PC-3 (cell line): ENCODE data around the gene ANTXR1.

Source experiments
- EZH2 ChIP-seq: fragments of 300-600 bp; sonication (generic); IDR thresholded peaks from one replicate; pipeline ENCODE4 v1.6.1; 2017; ENCODE audit warnings: antibody characterized with exemption, mild to moderate bottlenecking, low read length; ENCODE audit not compliant: unreplicated experiment
- EZH2phosphoT487 ChIP-seq: fragments of 300-600 bp; sonication (generic); IDR thresholded peaks from 2 replicates; pipeline ENCODE4 v1.6.1; 2018; ENCODE audit warnings: mild to moderate bottlenecking, antibody characterized with exemption, low read length, borderline replicate concordance
- TF ChIP-seq, protein P1 (sequence below): fragments of 300-600 bp; sonication (generic); conservative IDR thresholded peaks from 2 replicates; pipeline ENCODE4 v1.5.1; 2017; ENCODE audit warnings: antibody characterized with exemption, low read depth, mild to moderate bottlenecking, low read length

DNA sequence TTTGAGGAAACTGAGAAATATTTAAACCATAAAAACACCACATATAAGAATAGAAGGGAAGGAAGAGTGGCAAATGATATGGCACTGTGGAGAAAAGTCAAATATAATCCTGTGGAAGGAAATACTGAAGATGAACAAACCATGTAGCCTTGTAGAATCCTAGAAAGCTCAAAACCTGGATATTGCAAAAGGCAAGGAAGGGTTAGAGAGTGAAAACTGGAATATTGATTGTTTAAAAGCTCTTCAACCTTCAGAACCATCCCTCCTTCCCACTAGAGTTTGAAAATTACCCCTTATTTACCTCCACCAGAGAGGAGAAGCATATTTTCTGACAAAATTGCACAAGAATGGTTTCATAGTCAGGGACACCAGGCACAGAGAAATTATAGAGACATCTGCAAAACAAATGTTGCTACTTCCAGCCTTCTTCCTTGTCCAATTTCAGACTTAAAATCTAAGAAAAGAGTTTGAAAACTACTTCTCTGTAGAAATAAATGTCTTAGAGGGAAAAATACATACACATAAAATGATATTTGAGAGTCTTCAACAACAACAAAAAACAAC, 48.0 kb downstream of the ANTXR1 start:
- TF ChIP-seq, protein P1, sequence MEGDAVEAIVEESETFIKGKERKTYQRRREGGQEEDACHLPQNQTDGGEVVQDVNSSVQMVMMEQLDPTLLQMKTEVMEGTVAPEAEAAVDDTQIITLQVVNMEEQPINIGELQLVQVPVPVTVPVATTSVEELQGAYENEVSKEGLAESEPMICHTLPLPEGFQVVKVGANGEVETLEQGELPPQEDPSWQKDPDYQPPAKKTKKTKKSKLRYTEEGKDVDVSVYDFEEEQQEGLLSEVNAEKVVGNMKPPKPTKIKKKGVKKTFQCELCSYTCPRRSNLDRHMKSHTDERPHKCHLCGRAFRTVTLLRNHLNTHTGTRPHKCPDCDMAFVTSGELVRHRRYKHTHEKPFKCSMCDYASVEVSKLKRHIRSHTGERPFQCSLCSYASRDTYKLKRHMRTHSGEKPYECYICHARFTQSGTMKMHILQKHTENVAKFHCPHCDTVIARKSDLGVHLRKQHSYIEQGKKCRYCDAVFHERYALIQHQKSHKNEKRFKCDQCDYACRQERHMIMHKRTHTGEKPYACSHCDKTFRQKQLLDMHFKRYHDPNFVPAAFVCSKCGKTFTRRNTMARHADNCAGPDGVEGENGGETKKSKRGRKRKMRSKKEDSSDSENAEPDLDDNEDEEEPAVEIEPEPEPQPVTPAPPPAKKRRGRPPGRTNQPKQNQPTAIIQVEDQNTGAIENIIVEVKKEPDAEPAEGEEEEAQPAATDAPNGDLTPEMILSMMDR: no peak
- TF ChIP-seq EZH2phosphoT487 (no peak), EZH2 (no peak)
